ENCODE data around the gene ZNF525. TPM values are rescaled to one million over a fixed set of nuclear protein-coding genes. Genes with fewer than 3 reads are reported as not detected.

ZNF525 gene
- total and polyA plus RNA-seq, 9 of the 15 experiments (the other 6 are each of a cell fraction or from before 2014, with no cell fraction given), result 1.5 to 12.0 (median 6.7) TPM

DNA sequence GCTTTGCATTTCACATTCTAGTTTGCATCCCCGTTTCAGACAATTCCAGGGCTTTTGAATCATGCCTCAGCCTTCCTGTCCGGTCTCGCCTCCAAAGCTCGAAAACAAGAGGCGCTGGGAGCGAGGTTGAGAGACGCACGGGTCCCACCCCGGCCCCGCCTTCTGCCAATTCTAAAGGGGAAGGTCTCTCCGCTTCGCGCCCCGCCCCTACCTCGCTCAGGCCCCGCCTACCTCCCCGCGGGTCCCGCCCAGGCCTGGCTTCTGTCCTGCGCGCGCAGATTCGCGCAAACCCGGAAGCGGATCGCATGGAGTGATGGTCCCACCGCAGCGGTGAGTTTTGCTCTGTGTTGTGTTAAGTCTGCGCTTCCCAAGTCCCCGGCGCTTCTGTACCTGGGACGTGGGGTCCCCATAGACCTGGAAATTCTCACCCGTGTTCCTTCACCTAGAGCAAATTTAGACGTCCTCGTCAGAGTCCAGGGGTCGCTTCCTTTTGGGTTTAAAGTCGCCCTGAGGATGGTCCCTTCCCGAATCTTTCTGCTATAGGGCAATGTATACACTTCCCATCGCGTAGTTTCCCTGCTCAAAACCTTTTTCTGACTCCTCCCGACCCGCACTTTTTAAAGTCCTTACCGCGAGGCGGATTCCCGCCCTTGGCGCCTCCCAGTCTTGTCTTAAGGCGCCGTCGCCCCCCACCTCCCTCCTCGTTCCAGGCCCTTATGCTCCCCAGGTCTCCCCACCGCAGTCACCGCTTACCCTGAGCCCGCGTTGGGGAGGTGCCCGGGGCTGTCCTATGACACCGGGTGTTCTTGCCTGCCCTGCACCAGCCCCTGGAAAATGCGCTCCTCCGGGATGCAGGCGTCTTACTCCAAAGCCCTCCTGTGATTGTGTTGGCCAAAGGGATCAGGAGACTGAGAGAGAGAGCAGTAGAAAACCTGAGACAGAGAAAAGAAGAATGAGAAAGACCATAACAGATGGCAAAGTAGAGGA is 31.7 kb upstream of the ZNF525 start, which contains the start of gene ZNF845 (continued):
- peak; percentile 46; the same call in 1 of the 2 replicates for TF ChIP-seq MGA (IDR thresholded peaks at IDR 0.05)
- TF ChIP-seq ZBTB49 (CRISPR knock-in tag; IDR thresholded peaks at IDR 0.05; ENCODE audit: borderline replicate concordance), result no peak
- TF ChIP-seq, protein P1, sequence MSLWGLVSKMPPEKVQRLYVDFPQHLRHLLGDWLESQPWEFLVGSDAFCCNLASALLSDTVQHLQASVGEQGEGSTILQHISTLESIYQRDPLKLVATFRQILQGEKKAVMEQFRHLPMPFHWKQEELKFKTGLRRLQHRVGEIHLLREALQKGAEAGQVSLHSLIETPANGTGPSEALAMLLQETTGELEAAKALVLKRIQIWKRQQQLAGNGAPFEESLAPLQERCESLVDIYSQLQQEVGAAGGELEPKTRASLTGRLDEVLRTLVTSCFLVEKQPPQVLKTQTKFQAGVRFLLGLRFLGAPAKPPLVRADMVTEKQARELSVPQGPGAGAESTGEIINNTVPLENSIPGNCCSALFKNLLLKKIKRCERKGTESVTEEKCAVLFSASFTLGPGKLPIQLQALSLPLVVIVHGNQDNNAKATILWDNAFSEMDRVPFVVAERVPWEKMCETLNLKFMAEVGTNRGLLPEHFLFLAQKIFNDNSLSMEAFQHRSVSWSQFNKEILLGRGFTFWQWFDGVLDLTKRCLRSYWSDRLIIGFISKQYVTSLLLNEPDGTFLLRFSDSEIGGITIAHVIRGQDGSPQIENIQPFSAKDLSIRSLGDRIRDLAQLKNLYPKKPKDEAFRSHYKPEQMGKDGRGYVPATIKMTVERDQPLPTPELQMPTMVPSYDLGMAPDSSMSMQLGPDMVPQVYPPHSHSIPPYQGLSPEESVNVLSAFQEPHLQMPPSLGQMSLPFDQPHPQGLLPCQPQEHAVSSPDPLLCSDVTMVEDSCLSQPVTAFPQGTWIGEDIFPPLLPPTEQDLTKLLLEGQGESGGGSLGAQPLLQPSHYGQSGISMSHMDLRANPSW (CRISPR knock-in tag; IDR thresholded peaks at IDR 0.05), result no peak
- no peak for TF ChIP-seq ZNF79 (CRISPR knock-in tag; IDR thresholded peaks at IDR 0.05; ENCODE audit: low read depth)
- TF ChIP-seq, protein P2, sequence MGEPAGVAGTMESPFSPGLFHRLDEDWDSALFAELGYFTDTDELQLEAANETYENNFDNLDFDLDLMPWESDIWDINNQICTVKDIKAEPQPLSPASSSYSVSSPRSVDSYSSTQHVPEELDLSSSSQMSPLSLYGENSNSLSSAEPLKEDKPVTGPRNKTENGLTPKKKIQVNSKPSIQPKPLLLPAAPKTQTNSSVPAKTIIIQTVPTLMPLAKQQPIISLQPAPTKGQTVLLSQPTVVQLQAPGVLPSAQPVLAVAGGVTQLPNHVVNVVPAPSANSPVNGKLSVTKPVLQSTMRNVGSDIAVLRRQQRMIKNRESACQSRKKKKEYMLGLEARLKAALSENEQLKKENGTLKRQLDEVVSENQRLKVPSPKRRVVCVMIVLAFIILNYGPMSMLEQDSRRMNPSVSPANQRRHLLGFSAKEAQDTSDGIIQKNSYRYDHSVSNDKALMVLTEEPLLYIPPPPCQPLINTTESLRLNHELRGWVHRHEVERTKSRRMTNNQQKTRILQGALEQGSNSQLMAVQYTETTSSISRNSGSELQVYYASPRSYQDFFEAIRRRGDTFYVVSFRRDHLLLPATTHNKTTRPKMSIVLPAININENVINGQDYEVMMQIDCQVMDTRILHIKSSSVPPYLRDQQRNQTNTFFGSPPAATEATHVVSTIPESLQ (CRISPR knock-in tag; IDR thresholded peaks at IDR 0.05), result no peak

All from K562 (cell line).